GM19238 (cell line): ENCODE data around the gene RTBDN.

Source experiments
- DNase-seq: peaks from one replicate; pipeline ENCODE4 v3.0.0; 2011; ENCODE audit warnings: low spot score; ENCODE audit not compliant: insufficient read length

Gene RTBDN

DNA sequence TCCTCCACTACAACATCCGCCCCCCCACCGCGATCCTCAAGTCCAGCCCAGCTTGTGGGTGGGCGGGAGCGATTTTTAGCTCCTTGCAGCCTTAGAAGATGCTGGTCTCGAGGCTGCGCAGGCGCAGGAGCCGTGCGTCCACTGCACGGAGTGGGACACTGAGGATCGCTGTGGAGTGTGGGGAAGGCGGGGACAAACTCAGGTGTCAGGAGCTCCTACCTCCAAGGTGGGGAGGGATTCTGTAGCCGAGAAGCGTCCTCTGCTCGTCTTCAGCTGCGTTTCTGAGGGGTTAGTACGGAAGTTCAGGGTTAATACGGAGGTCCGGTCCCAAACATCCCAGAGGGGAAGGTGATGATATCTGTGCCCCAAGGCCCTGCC, at the start of gene RTBDN:
RTBDN (minus strand) TSS at position 14 of the 378 bp plus-strand sequence. CDS start 4,600 bp downstream, outside the sequence.
- no peak for DNase-seq

DNA sequence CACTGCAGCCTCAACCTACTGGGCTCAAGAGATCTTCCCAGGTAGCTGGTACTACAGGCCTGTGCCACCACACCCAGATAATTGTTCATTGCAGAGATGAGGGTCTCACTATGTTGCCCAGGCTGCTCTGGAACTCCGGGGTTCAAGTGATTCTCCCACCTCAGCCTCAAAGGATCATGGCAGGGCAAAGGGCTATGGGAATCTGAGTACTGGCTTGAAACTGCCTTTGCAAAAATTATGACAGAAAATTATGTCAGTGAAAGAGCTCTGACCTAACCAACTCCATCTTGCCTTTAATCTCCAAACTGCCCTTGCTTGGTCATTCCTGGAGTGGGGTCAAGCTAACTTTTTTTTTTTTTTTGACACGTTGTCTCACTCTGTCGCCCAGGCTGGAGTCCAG, 48.2 kb upstream of the RTBDN start:
- DNase-seq, result no peak

DNA sequence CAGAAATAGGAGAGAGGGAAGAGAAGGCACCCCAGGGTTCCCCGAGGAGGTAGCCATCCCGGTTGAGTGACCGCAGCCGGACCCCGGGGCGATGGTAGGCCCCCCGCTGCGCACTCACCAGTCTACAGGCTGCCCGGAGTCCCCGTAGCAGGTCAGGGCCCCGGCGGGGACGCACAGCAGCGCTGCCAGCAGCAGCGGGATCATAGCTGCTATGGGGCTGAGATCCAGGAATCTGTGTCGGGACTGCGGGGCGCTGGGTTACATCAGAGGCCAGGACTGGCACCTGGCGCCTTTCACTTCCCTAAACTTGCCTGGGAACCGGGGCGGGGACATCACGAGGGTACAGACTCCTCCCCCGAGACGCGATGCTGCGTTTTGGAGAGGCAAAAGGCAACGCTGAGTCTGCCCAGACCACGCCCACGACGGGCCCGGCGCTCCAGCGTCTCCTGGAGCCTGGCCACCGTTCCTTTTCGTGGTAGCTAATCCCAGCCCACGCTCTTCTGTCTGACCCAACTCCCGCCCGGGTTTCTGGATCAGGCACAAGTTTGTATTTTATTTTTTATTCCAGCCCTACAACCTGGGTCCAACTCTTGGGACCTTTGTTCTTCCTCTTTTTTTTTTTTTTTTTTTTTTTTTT, 46.9 kb upstream of the RTBDN start, which contains the start of gene DNASE2:
DNASE2 (minus strand) TSS at position 278 of the 637 bp plus-strand sequence; CDS start at position 204, 74 bp downstream.
- peak; percentile 100 for DNase-seq

DNA sequence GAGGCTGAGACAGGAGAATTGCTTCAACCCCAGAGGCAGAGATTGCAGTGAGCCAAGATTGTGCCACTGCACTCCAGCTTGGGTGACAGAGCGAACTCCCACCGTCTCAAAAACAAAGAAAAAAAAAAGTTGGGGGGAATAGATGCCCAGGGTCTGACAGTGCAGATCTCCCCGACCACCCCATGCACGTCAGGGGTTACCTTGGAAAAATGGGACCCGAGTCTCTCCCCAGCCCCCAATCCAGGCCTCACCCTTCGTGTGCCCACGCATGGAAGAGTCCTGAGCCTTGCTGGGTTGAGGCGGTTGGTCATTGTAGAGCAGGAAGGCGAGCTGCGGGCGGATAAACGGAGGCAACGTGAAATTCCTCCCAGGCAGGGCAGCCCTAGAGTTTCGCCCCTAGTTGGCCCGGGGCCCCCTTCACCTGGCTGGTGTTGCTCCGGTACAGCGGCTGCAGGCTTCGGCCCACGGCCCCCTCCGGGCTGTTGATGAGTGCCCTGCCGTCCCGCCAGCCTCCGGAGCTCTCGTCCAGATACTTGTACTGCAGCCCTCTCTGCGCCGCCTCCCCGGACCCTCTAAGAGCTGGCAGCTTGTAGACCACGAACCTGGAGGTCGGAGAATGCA, 46.3 kb upstream of the RTBDN start:
- DNase-seq, result peak; percentile 47

DNA sequence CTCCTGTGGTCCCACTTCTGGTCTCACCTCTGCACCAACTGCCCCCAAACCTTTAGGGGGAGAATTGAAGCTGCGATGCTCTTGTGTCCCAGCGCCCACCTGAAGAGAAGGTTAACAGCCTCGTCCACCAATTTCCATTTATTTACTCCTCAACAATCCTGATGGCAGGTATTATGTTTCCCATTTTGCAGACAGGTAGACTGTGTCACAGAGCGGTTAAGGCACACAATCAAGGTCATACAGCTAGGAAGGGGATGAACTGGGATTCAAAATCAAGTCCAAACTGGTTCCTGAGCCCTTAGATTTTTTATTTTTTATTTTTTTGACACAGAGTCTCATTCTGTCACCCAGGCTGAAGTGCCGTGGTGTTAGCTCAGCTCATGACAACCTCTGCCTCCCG, 40.7 kb upstream of the RTBDN start:
- no peak for DNase-seq

DNA sequence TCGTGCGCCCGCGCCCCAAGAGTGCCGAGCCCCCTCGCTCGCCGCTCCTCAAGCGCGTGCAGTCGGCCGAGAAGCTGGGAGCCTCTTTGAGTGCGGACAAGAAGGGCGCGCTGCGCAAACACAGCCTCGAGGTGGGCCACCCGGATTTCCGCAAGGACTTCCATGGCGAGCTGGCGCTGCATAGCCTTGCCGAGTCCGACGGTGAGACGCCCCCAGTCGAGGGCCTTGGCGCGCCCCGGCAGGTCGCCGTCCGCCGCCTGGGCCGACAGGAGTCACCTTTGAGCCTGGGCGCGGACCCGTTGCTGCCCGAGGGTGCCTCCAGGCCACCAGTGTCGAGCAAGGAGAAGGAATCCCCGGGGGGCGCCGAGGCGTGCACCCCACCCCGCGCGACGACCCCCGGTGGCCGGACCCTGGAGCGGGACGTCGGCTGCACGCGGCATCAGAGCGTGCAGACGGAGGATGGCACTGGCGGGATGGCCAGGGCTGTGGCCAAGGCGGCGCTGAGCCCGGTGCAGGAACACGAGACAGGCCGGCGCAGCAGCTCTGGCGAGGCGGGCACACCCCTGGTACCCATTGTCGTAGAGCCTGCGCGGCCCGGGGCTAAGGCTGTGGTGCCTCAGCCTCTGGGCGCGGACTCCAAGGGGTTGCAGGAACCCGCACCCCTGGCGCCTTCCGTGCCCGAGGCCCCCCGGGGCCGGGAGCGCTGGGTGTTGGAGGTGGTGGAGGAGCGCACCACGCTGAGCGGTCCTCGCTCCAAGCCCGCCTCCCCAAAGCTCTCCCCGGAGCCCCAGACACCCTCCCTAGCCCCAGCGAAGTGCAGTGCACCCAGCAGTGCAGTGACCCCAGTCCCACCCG, 39.7 kb upstream of the RTBDN start:
- DNase-seq, result no peak

DNA sequence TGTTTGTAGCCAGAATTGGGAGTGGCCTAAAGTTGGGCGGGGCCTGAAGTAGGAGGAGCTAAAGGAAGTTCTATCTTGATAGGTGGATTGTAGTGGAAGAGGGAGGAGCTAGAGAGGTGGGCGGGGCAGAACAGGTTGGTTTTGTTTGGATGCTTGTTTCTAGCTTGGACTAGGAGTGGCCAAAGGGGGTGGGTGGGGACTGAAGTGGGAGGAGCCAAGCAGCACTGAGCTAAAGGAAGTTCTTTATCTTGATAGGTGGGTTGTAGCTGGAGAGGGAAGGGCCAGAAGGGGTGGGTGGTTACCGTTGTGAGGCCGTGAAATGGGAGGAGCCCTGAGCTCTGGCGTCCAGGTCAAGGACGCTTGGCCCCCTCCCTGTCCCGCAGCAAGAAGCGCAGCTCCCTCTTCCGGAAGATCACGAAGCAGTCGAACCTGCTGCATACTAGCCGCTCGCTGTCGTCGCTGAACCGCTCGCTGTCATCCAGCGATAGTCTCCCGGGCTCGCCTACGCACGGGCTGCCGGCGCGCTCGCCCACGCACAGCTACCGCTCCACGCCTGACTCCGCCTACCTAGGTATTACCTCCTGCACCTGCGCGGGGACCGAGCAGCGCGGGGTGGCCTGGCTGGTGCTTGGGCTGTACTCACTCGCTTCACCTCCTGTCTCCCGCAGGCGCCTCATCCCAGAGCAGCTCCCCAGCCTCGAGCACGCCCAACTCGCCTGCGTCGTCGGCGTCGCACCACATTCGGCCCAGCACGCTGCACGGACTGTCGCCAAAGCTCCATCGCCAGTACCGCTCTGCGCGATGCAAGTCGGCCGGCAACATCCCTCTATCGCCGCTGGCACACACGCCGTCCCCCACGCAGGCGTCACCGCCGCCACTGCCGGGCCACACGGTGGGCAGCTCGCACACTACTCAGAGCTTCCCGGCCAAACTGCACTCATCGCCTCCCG, 38.8 kb upstream of the RTBDN start:
- no peak for DNase-seq

DNA sequence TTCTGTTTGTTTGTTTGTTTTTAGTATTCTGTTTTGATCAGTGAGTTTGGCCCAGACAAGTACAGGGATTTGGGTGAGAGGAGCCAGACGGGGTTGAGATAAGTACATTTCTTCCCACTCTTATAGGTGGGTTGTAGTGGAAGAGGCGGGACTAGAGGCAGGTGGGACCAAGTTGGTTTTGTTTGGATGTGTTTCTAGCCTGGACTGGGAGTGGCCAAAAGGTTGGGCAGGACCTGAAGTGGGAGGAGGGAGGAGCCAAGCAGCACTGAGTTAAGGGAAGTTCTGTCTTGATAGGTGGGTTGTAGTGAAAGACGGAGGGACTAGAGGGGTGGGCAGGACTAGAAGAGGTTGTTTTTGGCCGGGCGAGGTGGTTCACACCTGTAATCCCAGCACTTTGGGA, 37.9 kb upstream of the RTBDN start:
- no peak for DNase-seq

DNA sequence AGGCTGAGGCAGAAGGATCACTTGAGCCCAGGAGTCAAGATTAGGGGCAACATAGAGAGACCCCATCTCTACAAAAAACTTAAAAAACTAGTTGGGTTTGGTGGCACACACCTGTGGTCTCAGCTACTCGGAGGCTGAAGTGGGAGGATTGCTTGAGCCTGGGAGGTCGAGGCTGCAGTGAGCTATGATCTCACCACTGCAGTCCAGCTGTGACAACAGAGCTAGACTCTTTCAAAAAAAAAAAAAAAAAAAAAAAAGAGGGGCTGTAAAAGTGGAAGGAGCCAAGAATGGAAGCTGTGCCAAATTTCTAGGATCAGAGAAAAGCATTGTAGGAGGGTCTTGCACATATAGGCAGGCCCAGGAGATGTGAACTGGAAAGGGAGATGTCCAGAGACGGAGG, 37.3 kb upstream of the RTBDN start:
- DNase-seq, result no peak

DNA sequence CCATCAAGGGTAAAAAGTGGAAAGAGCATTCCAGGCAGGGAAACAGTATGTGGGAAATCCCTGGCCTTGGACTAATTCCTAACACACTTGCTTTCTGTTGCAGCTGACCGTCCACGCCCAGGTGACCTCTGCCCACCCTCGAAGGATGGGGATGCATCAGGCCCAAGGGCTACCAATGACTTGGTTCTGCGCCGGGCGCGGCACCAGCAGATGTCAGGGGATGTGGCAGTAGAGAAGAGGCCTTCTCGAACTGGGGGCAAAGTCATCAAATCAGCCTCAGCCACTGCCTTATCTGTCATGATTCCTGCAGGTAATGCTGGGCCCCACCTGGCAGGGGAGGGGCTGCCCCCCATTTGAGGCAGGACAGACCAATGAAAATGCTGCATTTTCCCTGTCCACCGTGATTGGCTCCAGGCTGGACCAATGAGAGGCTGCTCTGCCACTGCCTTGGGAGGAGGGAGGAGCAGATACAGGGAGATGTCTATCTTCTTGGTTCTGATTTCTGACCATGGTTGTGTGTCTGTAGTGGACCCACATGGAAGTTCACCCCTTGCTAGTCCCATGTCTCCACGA, 34.2 kb upstream of the RTBDN start:
- DNase-seq, result peak; percentile 54

DNA sequence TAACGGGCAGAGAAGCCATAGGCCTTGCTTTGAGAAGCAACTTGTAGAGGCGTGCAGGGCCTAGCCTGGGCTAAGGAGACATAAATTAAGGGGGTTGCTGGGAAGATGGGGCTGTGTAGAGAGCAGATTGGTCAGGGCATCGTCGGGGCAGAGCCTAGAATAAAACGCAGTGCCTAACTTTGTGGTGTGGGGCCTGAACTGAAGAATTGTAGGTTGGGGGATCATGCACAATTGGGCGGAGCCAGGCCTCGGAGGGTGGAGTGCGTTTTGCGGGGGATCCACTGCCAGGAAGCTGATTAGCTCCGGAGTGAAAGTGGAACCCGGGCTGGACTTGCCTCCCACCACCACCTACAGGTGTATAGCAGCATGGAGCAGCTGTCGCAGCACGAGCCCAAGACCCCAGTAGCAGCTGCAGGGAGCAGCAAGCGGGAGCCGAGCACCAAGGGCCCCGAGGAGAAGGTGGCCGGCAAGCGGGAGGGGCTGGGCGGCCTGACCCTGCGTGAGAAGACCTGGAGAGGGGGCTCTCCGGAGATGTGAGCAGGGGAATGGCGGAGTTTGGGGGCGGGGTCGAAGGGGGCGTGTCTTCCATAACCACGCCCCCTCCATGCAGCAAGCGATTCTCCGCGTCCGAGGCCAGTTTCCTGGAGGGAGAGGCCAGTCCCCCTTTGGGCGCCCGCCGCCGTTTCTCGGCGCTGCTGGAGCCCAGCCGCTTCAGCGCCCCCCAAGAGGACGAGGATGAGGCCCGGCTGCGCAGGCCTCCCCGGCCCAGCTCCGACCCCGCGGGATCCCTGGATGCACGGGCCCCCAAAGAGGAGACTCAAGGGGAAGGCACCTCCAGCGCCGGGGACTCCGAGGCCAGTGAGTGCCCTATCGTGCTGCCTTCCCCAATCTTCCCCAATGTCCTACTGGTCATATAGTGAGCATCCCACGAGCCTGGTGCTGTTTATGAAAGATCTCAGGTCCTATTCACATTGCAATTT, 33.0 kb upstream of the RTBDN start:
- peak; percentile 89 for DNase-seq

DNA sequence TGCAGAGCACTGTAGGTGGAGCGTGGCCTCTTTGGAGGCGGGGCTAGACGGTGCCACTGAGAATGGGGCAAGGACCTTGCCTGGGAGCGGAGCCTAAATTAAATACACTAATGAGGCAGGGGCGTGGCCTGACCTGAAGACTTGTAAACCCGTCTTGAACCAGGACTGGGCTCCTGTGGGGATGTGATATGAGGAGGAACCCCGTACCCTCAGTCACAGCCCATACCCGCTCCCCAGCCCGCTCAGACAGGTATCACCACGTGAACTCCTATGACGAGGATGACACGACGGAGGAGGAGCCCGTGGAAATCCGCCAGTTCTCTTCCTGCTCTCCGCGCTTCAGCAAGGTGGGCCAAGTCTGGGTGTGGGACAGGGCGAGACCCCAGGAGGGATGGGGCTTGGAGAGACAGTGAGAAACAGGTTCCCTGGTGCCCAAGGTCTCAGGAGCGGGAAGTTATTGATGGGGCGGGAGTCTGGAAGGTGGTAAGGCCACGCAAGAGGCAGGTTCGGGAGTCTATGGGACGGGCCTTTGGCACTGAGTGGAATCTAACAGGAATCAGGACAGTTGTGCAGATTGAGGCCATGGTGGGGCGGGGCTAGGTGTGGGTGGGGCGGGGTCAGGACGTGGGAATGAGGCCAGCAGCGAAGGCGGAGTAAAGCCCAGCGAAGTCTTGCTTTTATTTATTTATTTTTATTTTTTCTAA, 32.2 kb upstream of the RTBDN start:
- no peak for DNase-seq

DNA sequence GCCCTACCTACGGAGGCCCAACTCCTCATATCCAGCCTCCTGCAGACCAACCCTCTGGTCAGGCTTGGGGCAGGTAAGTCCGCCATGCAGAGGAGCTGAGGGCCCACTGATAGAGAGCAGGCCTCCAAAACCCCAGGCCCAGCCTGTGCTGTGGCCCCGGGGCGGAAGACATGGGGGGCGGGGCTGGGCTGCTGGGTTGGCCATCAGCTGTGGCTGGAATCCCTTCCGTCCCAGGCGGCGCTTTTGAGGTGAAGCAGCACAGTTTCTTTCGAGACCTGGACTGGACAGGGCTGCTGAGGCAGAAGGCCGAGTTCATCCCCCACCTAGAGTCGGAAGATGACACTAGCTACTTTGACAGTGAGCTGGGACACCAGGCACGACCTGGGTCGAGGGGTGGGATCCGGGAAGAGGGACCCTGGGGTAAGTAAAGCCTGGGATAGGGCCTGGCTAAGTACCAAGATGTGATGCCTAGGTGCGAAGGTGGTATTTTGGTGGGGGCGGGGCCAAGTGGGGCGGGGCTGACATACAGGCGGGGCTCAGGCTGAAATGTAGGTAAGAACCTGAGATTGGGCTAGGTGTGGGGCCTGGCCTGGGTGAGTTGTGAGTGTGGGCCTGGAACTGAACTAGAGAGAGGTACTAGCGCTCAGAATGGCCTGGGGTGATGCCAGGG, 31.5 kb upstream of the RTBDN start:
- no peak for DNase-seq

DNA sequence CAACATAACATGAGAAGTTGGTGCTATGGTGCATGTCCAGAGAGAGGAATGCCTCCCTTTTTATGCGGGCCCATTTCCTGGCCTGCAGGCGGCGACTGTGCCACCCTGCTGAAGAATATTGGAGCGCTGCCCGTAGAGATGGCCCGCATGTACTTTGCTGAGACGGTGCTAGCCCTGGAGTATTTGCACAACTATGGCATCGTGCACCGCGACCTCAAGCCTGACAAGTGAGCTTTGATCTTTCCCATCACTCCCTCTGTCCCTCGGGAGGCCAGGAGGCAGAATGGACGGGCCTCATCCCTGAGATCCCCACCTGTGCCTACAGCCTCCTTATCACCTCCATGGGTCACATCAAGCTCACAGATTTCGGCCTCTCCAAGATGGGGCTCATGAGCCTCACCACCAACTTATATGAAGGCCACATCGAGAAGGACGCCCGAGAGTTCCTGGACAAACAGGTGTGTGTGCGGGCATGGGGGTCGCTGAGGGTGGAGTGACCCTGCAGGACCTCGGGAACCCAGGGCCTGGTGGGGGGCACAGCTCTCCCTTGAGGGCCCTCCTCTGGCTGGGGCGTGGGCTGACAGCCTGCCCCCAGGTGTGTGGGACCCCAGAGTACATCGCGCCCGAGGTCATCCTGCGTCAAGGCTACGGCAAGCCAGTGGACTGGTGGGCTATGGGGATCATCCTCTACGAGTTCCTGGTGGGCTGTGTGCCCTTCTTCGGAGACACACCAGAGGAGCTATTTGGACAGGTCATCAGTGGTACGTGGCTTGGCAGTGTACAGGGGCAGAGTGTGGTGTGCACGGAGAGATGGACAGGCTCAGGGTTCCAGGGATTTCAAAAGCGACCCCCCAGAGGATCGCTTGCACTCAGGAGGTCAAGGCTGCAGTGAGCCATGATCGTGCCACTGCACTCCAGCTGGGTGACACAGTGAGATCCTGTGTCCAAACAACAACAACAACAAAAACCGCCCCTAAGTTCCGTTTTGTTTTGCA, 30.6 kb upstream of the RTBDN start:
- DNase-seq, result no peak

DNA sequence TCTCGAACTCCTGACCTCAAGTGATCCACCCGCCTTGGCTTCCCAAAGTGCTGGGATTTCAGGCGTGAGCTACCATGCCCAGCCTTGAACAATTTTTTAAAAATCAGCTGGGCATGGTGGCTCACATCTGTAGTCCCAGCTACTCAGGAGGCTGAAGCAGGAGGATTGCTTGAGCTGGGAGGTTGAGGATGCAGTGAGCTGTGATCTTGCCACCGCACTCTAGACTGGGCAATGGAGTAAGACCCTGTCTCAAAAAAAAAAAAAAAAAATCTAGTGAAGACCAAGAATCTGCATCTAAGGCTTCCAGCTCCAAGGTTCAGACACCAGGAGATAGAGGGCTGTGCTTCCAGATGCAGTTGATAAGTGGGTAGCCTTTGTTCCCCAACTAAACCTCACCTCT, 29.8 kb upstream of the RTBDN start:
- no peak for DNase-seq

DNA sequence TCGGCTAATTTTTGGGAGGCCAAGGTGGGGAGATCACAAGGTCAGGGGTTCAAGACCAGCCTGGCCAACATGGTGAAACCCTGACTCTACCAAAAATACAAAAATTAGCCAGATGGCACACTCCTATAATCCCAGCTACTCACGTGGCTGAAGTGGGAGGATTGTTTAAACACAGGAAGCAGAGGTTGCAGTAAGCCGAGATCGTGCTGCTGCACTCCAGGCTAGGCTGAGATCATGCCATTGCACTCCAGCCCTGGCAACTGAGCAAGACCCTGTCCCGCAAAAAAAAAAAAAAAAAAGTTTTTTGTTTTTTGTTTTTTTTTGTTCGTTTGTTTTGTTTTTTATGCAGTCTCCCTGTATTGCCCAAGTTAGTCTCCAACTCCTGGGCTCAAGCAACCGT, 25.2 kb upstream of the RTBDN start:
- DNase-seq, result no peak
